SU-DHL-6 (cell line): ENCODE data around the gene KCTD10.

Source experiments
- EZH2phosphoT487 ChIP-seq: fragments of 200-600 bp; sonication (generic), shearing (Covaris generic); conservative IDR thresholded peaks from 2 replicates; pipeline ENCODE4 v1.6.1; 2018; ENCODE audit warnings: mild to moderate bottlenecking, antibody characterized with exemption, low read length, moderate library complexity, mixed read lengths
- TF ChIP-seq, protein P1 (sequence below): fragments of 200-600 bp; sonication (generic); IDR thresholded peaks from one replicate; pipeline ENCODE4 v1.5.1; 2017; ENCODE audit warnings: antibody characterized with exemption, mild to moderate bottlenecking, low read length, moderate library complexity; ENCODE audit not compliant: insufficient read depth, poor library complexity, severe bottlenecking

DNA sequence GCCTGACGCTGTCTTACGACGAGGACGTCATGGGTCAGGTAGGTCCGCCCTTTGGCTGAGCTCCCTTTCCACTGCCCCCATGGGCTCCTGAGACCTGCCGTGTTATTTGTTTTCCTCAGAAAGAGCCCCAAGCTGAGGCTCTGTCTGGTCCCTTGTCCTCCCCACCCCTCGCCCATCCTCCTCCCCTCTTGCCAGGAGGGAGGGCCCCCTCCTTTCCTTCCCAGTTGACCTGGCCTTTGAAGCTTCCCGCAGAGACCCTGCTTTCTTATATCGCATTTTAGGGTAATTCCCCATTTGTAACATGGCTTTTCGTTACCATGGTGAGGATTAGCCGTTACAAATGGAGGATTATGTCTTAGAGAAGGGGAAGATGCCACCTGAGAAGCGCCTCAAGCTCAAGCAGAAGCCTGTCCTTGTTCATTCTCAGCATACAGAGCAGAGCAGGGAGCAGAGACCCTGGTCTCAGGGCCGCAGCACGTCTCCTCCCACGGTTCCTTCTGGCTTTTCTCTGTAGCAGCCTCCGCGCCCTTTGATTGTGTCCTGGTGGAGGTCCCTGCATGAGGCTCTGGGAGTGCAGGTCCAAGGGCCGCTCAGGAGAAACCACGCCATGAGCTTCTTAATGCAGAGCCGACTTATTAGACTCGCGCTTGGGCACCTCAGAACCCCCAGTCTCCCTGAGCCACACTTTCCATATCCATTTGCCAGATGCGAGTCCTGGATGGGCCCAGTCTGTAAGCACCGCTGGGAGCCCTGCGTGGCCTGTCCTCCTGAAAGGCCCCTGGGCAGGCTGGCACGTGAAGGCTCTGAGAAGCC is 47.6 kb upstream of the KCTD10 start:
- TF ChIP-seq, protein P1, sequence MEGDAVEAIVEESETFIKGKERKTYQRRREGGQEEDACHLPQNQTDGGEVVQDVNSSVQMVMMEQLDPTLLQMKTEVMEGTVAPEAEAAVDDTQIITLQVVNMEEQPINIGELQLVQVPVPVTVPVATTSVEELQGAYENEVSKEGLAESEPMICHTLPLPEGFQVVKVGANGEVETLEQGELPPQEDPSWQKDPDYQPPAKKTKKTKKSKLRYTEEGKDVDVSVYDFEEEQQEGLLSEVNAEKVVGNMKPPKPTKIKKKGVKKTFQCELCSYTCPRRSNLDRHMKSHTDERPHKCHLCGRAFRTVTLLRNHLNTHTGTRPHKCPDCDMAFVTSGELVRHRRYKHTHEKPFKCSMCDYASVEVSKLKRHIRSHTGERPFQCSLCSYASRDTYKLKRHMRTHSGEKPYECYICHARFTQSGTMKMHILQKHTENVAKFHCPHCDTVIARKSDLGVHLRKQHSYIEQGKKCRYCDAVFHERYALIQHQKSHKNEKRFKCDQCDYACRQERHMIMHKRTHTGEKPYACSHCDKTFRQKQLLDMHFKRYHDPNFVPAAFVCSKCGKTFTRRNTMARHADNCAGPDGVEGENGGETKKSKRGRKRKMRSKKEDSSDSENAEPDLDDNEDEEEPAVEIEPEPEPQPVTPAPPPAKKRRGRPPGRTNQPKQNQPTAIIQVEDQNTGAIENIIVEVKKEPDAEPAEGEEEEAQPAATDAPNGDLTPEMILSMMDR, result no peak
- TF ChIP-seq EZH2phosphoT487, result no peak
